Spleen (tissue), 11 donors: ENCODE data around the gene INAVA. TPM values are rescaled to one million over a fixed set of nuclear protein-coding genes. Genes with fewer than 3 reads are reported as not detected.

Experiments used
- DNase-seq: peaks from one replicate; pipeline ENCODE4 v3.0.0-alpha.2; 2020
- H3K27ac ChIP-seq, 8 donors: fragments of 200-600 bp; sonication (generic) in 7 of 8; 1 replicate in 4 of 8; 2 replicates in 4 of 8; pipeline versions ENCODE4 v1.5.0 to v1.8.0; 2016 to 2021; ENCODE audit warnings: inconsistent platforms in 4 of 8, mild to moderate bottlenecking in 4 of 8, moderate library complexity in 1 of 8
- H3K27me3 ChIP-seq, 7 donors: fragments of 200-600 bp; sonication (generic) in 6 of 7; replicated peaks in 1 of 7; 1 replicate in 4 of 7; 2 replicates in 3 of 7; pipeline versions ENCODE4 v1.5.0 to v1.8.0; 2016 to 2021; ENCODE audit warnings: inconsistent platforms in 3 of 7, mild to moderate bottlenecking in 1 of 7
- H3K36me3 ChIP-seq, 6 donors: fragments of 200-600 bp; sonication (generic) in 5 of 6; 1 replicate in 4 of 6; 2 replicates in 2 of 6; pipeline versions ENCODE4 v1.5.0 to v1.8.0; 2016 to 2021; ENCODE audit warnings: inconsistent platforms in 2 of 6
- H3K4me1 ChIP-seq, 6 donors: fragments of 200-600 bp; sonication (generic) in 5 of 6; 1 replicate in 3 of 6; 2 replicates in 3 of 6; pipeline versions ENCODE4 v1.5.0 to v1.8.0; 2016 to 2021; ENCODE audit warnings: inconsistent platforms in 3 of 6
- H3K4me3 ChIP-seq, 8 donors: fragments of 200-600 bp; sonication (generic) in 7 of 8; 1 replicate in 4 of 8; 2 replicates in 4 of 8; pipeline versions ENCODE4 v1.5.0 to v1.8.0; 2016 to 2021; ENCODE audit warnings: inconsistent platforms in 4 of 8, mild to moderate bottlenecking in 4 of 8, moderate library complexity in 2 of 8
- H3K9me3 ChIP-seq, 8 donors: fragments of 200-600 bp; sonication (generic) in 7 of 8; 1 replicate in 4 of 8; 2 replicates in 4 of 8; pipeline versions ENCODE4 v1.5.0 to v1.8.0; 2016 to 2021; ENCODE audit warnings: inconsistent platforms in 4 of 8
- CTCF ChIP-seq, 11 experiments: fragments of 200-600 bp in 7 of 11; fragments of 450-650 bp in 4 of 11; sonication (generic) in 4 of 11; IDR thresholded peaks in 8 of 11; conservative IDR thresholded peaks in 3 of 11; 1 replicate in 7 of 11; 2 replicates in 4 of 11; pipeline versions ENCODE4 v1.4.0 to v1.8.0; 2016 to 2021; ENCODE audit warnings: antibody characterized with exemption in 11 of 11, inconsistent platforms in 4 of 11, mild to moderate bottlenecking in 1 of 11
- POLR2A ChIP-seq, 3 donors: fragments of 450-650 bp; IDR thresholded peaks; one replicate each; pipeline ENCODE4 v1.5.1; 2017; ENCODE audit warnings: antibody characterized with exemption in 3 of 3, mild to moderate bottlenecking in 1 of 3
- POLR2AphosphoS5 ChIP-seq, 3 donors: sonication (generic); formaldehyde crosslinking; IDR thresholded peaks; one replicate each; pipeline ENCODE4 v1.5.1; 2017; ENCODE audit warnings: antibody characterized with exemption in 3 of 3
- WGBS, 5 donors: extraction: QIAGEN DNeasy Blood & Tissue Kit in 3 of 5; methylation state at CpG; one replicate each; pipeline versions ENCODE4 v1.1.5 to v1.1.7; 2013 to 2018; 5-methylcytosine and 5-hydroxymethylcytosine counted together
- intact Hi-C: fragments of 100-400 bp; cut with DNase I; formaldehyde crosslinking; loops from one replicate; pipeline ENCODE4 v1.15.0; 2023; ENCODE audit warnings: low total_unique reads
- polyA plus RNA-seq, 3 donors: library from polyadenylated mRNA; stranded (reverse); fragments of 200-250 nt; gene quantifications; one replicate each; pipeline ENCODE4 v1.2.1, GENCODE V29; 2013
- total RNA-seq, 7 donors: library from RNA; depleted of rRNA in 3 of 7; stranded (reverse); fragments of >200 nt in 3 of 7; fragmentation: NEBNext Ultra II Directional in 4 of 7; extraction: Animal tissue kit (Norgen Biotek cat#: 25700) in 4 of 7; gene quantifications; one replicate each; pipeline versions ENCODE4 v1.1.0 to v1.2.1, GENCODE V29; 2016 to 2021
- donor health status: healthy with polysubstance abuse.
- donor health status: DM: no; HTN: no; CAD: no; lungs with moderate emphysema.
- donor health status: DM: no; HTN: no; CAD: no.
- donor health status: Bipolar disorder and iron deficiency.
- donor health status: healthy.
- donor health status: DM: no; HTN: no; CAD: no.
- donor health status: DM: yes; HTN: yes; CAD: no.

The INAVA gene
- total and polyA plus RNA-seq, 10 donors: 0.32 to 1.4 (median 0.42) TPM; not detected in 3

GRCh38 chr1:200885623-200886402 is 8.9 kb upstream of the INAVA start:
- TF ChIP-seq CTCF (IDR thresholded peaks at IDR 0.05 in 8 of 11, conservative IDR thresholded peaks at IDR 0.05 in 3 of 11) (no peak), POLR2AphosphoS5 (IDR thresholded peaks at IDR 0.05) (no peak), POLR2A (IDR thresholded peaks at IDR 0.05) (no peak)
- Histone ChIP-seq H3K9me3 (no peaks in the 10 kb centered on the region), H3K27ac (peak overlapping the region in 1 of 8 donors; percentile 36), H3K4me3 (no peak overlapping the region), H3K4me1 (peaks cover 14 to 54% (median 38%) of the 10 kb centered on the region in 6 donors), H3K27me3 (peaks cover 0 to 10% (median 2%) of the 10 kb centered on the region in 7 donors), H3K36me3 (no peaks in the 10 kb centered on the region)
- DNase-seq: no peak
- intact Hi-C loops: no loop called here
- WGBS, 5 donors: 78 to 87% (median 84%) methylated on average over 6 of the region's 6 CpGs

DNA sequence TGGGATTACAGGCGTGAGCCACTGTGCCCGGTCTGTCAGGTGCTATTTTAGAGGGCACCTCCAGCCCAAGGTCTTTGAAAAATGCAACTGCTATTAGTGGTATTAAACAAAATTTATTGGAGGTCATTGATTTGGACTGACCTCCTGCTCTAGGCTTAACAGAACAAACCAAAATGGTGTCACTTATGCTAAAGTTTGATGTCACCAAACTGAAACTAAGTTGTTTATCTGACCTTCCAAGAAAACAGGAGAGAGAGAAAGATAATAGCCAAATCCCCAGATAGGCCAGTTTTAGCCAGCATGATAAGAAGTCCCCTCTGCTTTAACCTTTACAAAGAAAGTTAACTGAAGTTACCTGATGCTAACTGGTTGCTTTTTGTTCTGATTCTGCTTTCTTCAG is 8.1 kb upstream of the INAVA start:
- intact Hi-C loops: no loop called here
- peaks cover 0 to 18% (median 10%) of the 10 kb centered on the region in 7 donors for H3K27me3 ChIP-seq
- 89 to 97% (median 90%) methylated on average over 2 of the region's 2 CpGs for WGBS, 5 donors
- DNase-seq: no peak
- peak overlapping the region in 2 of 8 donors; percentile 54 to 77 for H3K27ac ChIP-seq
- H3K36me3 ChIP-seq: no peaks in the 10 kb centered on the region
- TF ChIP-seq POLR2A (IDR thresholded peaks at IDR 0.05): no peak
- no peak for TF ChIP-seq POLR2AphosphoS5 (IDR thresholded peaks at IDR 0.05)
- TF ChIP-seq CTCF (IDR thresholded peaks at IDR 0.05 in 8 of 11, conservative IDR thresholded peaks at IDR 0.05 in 3 of 11): no peak
- H3K4me3 ChIP-seq: no peak overlapping the region
- H3K4me1 ChIP-seq: peaks cover 14 to 62% (median 45%) of the 10 kb centered on the region in 6 donors
- no peaks in the 10 kb centered on the region for H3K9me3 ChIP-seq

DNA sequence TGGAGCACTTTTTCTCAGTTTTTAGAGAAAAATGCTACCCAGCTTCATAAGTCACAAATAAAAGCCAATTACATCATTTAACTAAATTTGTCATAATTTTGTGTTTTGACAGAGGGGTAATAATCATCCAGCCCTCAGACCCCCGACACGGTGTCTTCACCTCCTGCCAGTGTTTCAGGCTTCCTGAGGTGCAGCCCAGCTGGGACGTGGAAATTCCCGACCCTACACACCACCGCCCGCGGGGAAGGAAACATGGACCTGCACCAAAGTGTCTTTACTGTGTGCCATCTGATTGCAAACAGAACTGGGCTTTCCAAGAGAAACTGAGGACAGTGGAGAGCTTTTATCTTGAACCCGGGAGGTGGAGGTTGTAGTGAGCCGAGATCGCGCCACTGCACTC is 7.7 kb upstream of the INAVA start:
- no peak for DNase-seq
- peak overlapping the region in 2 of 8 donors; percentile 54 to 77 for H3K27ac ChIP-seq
- no peak for TF ChIP-seq CTCF (IDR thresholded peaks at IDR 0.05 in 8 of 11, conservative IDR thresholded peaks at IDR 0.05 in 3 of 11)
- no peak for TF ChIP-seq POLR2A (IDR thresholded peaks at IDR 0.05)
- no peak for TF ChIP-seq POLR2AphosphoS5 (IDR thresholded peaks at IDR 0.05)
- H3K36me3 ChIP-seq: no peaks in the 10 kb centered on the region
- intact Hi-C loops: no loop called here
- no peaks in the 10 kb centered on the region for H3K9me3 ChIP-seq
- 50 to 76% (median 67%) methylated on average over 11 of the region's 11 CpGs for WGBS, 5 donors
- peak overlapping the region in 1 of 8 donors; percentile 44 for H3K4me3 ChIP-seq
- peaks cover 14 to 66% (median 50%) of the 10 kb centered on the region in 6 donors for H3K4me1 ChIP-seq
- peaks cover 0 to 22% (median 14%) of the 10 kb centered on the region in 7 donors for H3K27me3 ChIP-seq

- no peaks in the 10 kb centered on the region for H3K9me3 ChIP-seq
- intact Hi-C loops: no loop called here
- no peaks in the 10 kb centered on the region for H3K36me3 ChIP-seq
- H3K4me1 ChIP-seq: peaks cover 14 to 70% (median 51%) of the 10 kb centered on the region in 6 donors
- DNase-seq: peak; percentile 40
- peaks cover 0 to 30% (median 15%) of the 10 kb centered on the region in 7 donors for H3K27me3 ChIP-seq
- peak overlapping the region in 1 of 8 donors; percentile 44 for H3K4me3 ChIP-seq
- TF ChIP-seq POLR2A (IDR thresholded peaks at IDR 0.05) (no peak), POLR2AphosphoS5 (IDR thresholded peaks at IDR 0.05) (no peak), CTCF (IDR thresholded peaks at IDR 0.05 in 8 of 11, conservative IDR thresholded peaks at IDR 0.05 in 3 of 11) (no peak)
- WGBS, 5 donors: 44 to 61% (median 58%) methylated on average over 9 of the region's 9 CpGs
- H3K27ac ChIP-seq: peak overlapping the region in 5 of 8 donors; percentile 15 to 77 (median 51)
Observed at GRCh38 chr1:200887772-200888348, 6.8 kb upstream of the INAVA start.
